Pancreas (tissue), 10 donors: Measurements from ENCODE around the gene LMO3. TPM values are rescaled to one million over a fixed set of nuclear protein-coding genes. Genes with fewer than 3 reads are reported as not detected.

ENCODE experiments used
- ATAC-seq, 4 donors: fragments of 200-7000 bp; cut with Tn5 transposase; one replicate each; pipeline versions ENCODE4 v1.8.0 to v1.9.1; 2020; ENCODE audit warnings: mild to moderate bottlenecking in 4 of 4, moderate library complexity in 4 of 4
- DNase-seq, 6 donors: peaks; one replicate each; pipeline ENCODE4 v3.0.0-alpha.2; 2020
- FAIRE-seq: peaks from 2 replicates; lab custom pipeline; 2012; peaks lifted over from hg19 to GRCh38; lab: Jason Lieb, UNC
- H3K27ac ChIP-seq, 4 donors: fragments of 200-600 bp; sonication (generic); 1 replicate in 3 of 4; 2 replicates in 1 of 4; pipeline versions ENCODE4 v1.5.0 to v1.8.0; 2020
- H3K27me3 ChIP-seq, 4 donors: fragments of 200-600 bp; one replicate each; pipeline ENCODE4 v1.8.0; 2021
- H3K36me3 ChIP-seq, 3 donors: fragments of 200-600 bp; sonication (generic) in 1 of 3; one replicate each; pipeline versions ENCODE4 v1.5.0 to v1.8.0; 2020 to 2021
- H3K4me1 ChIP-seq, 3 donors: fragments of 200-600 bp; one replicate each; pipeline ENCODE4 v1.8.0; 2021
- H3K4me3 ChIP-seq, 4 donors: fragments of 200-600 bp; sonication (generic) in 2 of 4; one replicate each; pipeline versions ENCODE4 v1.5.0 to v1.8.0; 2020 to 2021
- H3K9me3 ChIP-seq, 4 donors: fragments of 200-600 bp; one replicate each; pipeline ENCODE4 v1.8.0; 2021
- CTCF ChIP-seq, 4 donors: fragments of 200-600 bp; sonication (generic) in 3 of 4; IDR thresholded peaks; one replicate each; pipeline versions ENCODE4 v1.5.0 to v1.8.0; 2021; ENCODE audit warnings: antibody characterized with exemption in 4 of 4
- WGBS, 2 donors: extraction: QIAGEN DNeasy Blood & Tissue Kit; methylation state at CpG; one replicate each; pipeline ENCODE4 v1.1.7; 2013; 5-methylcytosine and 5-hydroxymethylcytosine counted together
- intact Hi-C, 3 donors: fragments of 100-400 bp; cut with DNase I; formaldehyde crosslinking; loops; one replicate each; pipeline versions ENCODE4 v1.11.1 to v1.14.2; 2022
- polyA plus RNA-seq, 2 donors: library from polyadenylated mRNA; stranded (reverse); fragments of 200-250 nt; gene quantifications; one replicate each; pipeline ENCODE4 v1.2.3, GENCODE V29; 2013
- total RNA-seq, 6 donors: library from RNA; stranded (reverse); fragmentation: NEBNext Ultra II Directional in 4 of 6; extraction: Animal tissue kit (Norgen Biotek cat#: 25700) in 4 of 6; gene quantifications; one replicate each; pipeline versions ENCODE4 v1.2.1 to v1.2.4, GENCODE V29; 2021 to 2023
- donor health status: healthy with polysubstance abuse.
- donor health status: DM: no; HTN: no; CAD: no; lungs with moderate emphysema.
- donor health status: DM: no; HTN: no; CAD: no.
- donor health status: control.
- donor health status: control.
- donor health status: Bipolar disorder and iron deficiency.
- donor health status: DM: yes; HTN: yes; CAD: no.
- donor health status: DM: no; HTN: no; CAD: no.
- donor health status: DM: no; HTN: no; CAD: no.
- donor health status: DM: yes; HTN: yes; CAD: no.

LMO3 gene
- total and polyA plus RNA-seq, 8 donors, result 5.0 to 36.3 (median 15.9) TPM

- DNase-seq (peak in 2 of 6 donors; percentile 22 to 34), FAIRE-seq (no peak), ATAC-seq (peak; percentile 54 to 72 (median 62))
- no peak for TF ChIP-seq CTCF (IDR thresholded peaks at IDR 0.05)
- H3K4me3 ChIP-seq, result peak overlapping the region in 2 of 4 donors; percentile 15 to 19
- peak overlapping the region in 3 of 4 donors; percentile 1 to 81 (median 66) for H3K27ac ChIP-seq
- 65 to 66% methylated on average over 6 of the region's 6 CpGs for WGBS, 2 donors
- no peaks in the 10 kb centered on the region for H3K27me3 ChIP-seq
- H3K9me3 ChIP-seq, result no peaks in the 10 kb centered on the region
- intact Hi-C loops, result no loop called here
- H3K4me1 ChIP-seq, result no peaks in the 10 kb centered on the region
- H3K36me3 ChIP-seq, result no peaks in the 10 kb centered on the region
These were observed 6.9 kb downstream of the LMO3 start for GRCh38 chr12:16599081-16599480.

DNA sequence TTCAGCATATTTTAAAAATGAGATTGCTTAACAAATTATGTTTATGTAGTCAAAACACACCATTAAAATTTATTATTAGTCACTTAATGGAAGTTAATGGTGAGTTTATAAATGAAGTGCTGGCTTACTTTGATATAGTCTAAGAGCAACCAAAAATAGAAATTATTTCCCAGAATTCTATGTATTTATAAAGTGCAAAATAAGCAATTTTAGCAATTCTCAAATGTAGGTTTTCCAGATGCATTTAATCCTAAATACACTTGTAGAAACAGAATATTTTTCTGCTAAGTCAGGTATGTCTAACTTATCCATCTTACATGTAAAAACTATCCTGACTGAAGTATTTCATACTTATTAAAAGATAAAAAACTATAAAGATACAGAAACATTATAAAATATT, 11.2 kb downstream of the LMO3 start:
- FAIRE-seq, result peak; percentile 59
- no peak overlapping the region for H3K4me3 ChIP-seq
- ATAC-seq, result no peak

GRCh38 chr12:16593546-16593945, 12.4 kb downstream of the LMO3 start:
- Histone ChIP-seq H3K4me3 (peak overlapping the region in 2 of 4 donors; percentile 2 to 7), H3K27me3 (no peaks in the 10 kb centered on the region), H3K27ac (peak overlapping the region in 2 of 4 donors; percentile 66 to 81), H3K9me3 (no peaks in the 10 kb centered on the region), H3K4me1 (peaks cover 0 to 2% (median 0%) of the 10 kb centered on the region in 3 donors), H3K36me3 (no peaks in the 10 kb centered on the region)
- DNase-seq (no peak), FAIRE-seq (no peak), ATAC-seq (no peak)
- intact Hi-C loops, result no loop called here
- 17 to 19% methylated on average over 2 of the region's 2 CpGs for WGBS, 2 donors
- TF ChIP-seq CTCF (IDR thresholded peaks at IDR 0.05), result no peak

More for the DNA sequence above, 11.2 kb downstream of the LMO3 start:
- no peak for DNase-seq
- Histone ChIP-seq H3K27ac (peak overlapping the region in 2 of 4 donors; percentile 66 to 81), H3K36me3 (no peaks in the 10 kb centered on the region), H3K4me1 (no peaks in the 10 kb centered on the region), H3K9me3 (no peaks in the 10 kb centered on the region), H3K27me3 (no peaks in the 10 kb centered on the region)
- TF ChIP-seq CTCF (IDR thresholded peaks at IDR 0.05), result no peak
- intact Hi-C loops, result no loop called here

GRCh38 chr12:16590645-16591044, 15.3 kb downstream of the LMO3 start:
- intact Hi-C loops, result no loop called here
- Histone ChIP-seq H3K27ac (peak overlapping the region in 1 of 4 donors; percentile 47), H3K9me3 (no peaks in the 10 kb centered on the region), H3K36me3 (no peaks in the 10 kb centered on the region), H3K4me1 (peaks cover 6 to 13% (median 7%) of the 10 kb centered on the region in 3 donors), H3K27me3 (no peaks in the 10 kb centered on the region), H3K4me3 (no peak overlapping the region)
- TF ChIP-seq CTCF (IDR thresholded peaks at IDR 0.05), result no peak
- WGBS, 2 donors, result 79 to 85% methylated on average over 3 of the region's 3 CpGs
- DNase-seq (no peak), FAIRE-seq (no peak), ATAC-seq (no peak)

DNA sequence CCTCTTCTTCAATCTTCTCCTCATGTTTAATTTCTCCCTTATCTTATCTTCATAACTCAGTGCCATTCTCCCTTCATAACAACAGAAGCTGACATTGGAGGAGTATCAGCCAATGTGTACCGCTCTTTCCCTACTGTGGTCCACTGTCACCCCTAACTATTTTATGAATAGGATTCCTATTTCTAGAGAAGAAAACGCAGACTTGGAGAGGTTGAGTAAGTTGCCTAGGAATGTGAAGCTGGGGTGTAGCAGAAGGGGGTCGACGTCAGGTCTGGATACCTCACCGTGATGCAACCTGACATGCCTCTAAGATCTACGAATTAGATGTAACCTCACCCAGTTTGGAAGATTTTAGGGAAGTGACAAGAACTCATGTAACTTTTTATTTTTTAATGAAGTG, 17.1 kb downstream of the LMO3 start:
- peaks cover 6 to 13% (median 7%) of the 10 kb centered on the region in 3 donors for H3K4me1 ChIP-seq
- peak overlapping the region in 1 of 4 donors; percentile 47 for H3K27ac ChIP-seq
- ATAC-seq, result no peak
- H3K9me3 ChIP-seq, result no peaks in the 10 kb centered on the region
- WGBS, 2 donors, result 85 to 90% methylated on average over 6 of the region's 6 CpGs
- no peak overlapping the region for H3K4me3 ChIP-seq
- intact Hi-C loops, result no loop called here
- FAIRE-seq, result no peak
- no peak for DNase-seq
- H3K36me3 ChIP-seq, result no peaks in the 10 kb centered on the region
- no peak for TF ChIP-seq CTCF (IDR thresholded peaks at IDR 0.05)
- no peaks in the 10 kb centered on the region for H3K27me3 ChIP-seq
